Suprapubic skin (tissue), 3 donors: ENCODE measurements around the gene PDE11A.

Experiments used
- EP300 ChIP-seq: sonication (generic); formaldehyde crosslinking; IDR thresholded peaks from one replicate; pipeline ENCODE4 v1.6.1; 2017; ENCODE audit warnings: antibody characterized with exemption
- TF ChIP-seq, protein P1 (sequence below), 2 donors: fragments of 200-600 bp in 1 of 2; fragments of 450-650 bp in 1 of 2; sonication (generic) in 1 of 2; IDR thresholded peaks; one replicate each; pipeline ENCODE4 v1.5.1; 2016 to 2019; ENCODE audit warnings: antibody characterized with exemption in 2 of 2, mild to moderate bottlenecking in 1 of 2, moderate library complexity in 1 of 2

- TF ChIP-seq EP300: no peak
- TF ChIP-seq, protein P1, sequence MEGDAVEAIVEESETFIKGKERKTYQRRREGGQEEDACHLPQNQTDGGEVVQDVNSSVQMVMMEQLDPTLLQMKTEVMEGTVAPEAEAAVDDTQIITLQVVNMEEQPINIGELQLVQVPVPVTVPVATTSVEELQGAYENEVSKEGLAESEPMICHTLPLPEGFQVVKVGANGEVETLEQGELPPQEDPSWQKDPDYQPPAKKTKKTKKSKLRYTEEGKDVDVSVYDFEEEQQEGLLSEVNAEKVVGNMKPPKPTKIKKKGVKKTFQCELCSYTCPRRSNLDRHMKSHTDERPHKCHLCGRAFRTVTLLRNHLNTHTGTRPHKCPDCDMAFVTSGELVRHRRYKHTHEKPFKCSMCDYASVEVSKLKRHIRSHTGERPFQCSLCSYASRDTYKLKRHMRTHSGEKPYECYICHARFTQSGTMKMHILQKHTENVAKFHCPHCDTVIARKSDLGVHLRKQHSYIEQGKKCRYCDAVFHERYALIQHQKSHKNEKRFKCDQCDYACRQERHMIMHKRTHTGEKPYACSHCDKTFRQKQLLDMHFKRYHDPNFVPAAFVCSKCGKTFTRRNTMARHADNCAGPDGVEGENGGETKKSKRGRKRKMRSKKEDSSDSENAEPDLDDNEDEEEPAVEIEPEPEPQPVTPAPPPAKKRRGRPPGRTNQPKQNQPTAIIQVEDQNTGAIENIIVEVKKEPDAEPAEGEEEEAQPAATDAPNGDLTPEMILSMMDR (IDR thresholded peaks at IDR 0.05): no peak
Measured at GRCh38 chr2:177872286-177872685, 200.3 kb downstream of the PDE11A start.
